GM12875 (cell line): ENCODE data around the gene TCF19.

Experiments used
- H3K4me3 ChIP-seq: one replicate; pipeline ENCODE4 v1.5.1; 2011; ENCODE audit warnings: low read depth, low read length, control low read depth
- TF ChIP-seq, protein P1 (sequence below): IDR thresholded peaks from 2 replicates; pipeline ENCODE4 v1.5.1; 2011; ENCODE audit warnings: low read depth, mild to moderate bottlenecking, control low read depth, inconsistent platforms, low read length, moderate library complexity, borderline replicate concordance; ENCODE audit not compliant: insufficient read depth

The TCF19 gene

DNA sequence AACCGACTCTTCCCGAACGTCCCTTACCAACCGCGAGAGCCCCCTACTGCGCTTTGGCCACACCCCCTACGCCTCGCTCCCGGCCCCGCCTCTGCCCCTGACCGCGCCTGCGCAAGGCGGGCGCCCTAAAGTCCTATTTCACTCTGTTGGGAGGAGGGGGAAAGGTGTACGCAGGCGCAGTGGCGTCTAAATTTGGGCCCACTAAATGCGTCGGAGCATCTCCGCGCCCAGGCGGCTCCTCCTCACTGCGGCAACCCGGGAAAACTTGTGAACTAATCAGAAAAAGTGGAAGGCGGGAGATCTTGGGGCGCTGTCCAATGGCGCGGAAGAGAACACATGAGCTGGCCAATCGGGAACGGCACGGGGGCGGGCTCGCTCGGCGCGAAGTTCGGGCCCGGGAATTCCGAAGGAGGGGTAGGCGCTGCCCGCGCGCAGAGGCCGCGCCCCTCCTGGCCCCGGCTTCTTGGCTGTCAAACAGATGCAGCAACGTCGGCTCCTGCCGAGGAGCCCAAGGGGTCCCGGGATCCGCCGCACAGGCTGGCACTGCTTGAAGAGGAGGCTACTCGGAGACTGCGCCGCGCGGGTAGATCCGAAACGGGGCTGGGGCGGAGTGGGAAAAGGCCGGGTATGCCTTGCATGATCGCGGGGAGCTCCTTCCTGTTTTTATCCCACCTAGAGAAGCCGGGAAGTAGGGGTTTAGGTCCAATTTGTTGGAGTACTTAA is at the start of gene TCF19:
TCF19 (plus strand) TSS at position 450 of the 723 bp plus-strand sequence. CDS start 881 bp downstream, outside the sequence.
- H3K4me3 ChIP-seq, result peak within 1 kb of the TSS; percentile 69
- TF ChIP-seq, protein P1, sequence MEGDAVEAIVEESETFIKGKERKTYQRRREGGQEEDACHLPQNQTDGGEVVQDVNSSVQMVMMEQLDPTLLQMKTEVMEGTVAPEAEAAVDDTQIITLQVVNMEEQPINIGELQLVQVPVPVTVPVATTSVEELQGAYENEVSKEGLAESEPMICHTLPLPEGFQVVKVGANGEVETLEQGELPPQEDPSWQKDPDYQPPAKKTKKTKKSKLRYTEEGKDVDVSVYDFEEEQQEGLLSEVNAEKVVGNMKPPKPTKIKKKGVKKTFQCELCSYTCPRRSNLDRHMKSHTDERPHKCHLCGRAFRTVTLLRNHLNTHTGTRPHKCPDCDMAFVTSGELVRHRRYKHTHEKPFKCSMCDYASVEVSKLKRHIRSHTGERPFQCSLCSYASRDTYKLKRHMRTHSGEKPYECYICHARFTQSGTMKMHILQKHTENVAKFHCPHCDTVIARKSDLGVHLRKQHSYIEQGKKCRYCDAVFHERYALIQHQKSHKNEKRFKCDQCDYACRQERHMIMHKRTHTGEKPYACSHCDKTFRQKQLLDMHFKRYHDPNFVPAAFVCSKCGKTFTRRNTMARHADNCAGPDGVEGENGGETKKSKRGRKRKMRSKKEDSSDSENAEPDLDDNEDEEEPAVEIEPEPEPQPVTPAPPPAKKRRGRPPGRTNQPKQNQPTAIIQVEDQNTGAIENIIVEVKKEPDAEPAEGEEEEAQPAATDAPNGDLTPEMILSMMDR, result no peak

DNA sequence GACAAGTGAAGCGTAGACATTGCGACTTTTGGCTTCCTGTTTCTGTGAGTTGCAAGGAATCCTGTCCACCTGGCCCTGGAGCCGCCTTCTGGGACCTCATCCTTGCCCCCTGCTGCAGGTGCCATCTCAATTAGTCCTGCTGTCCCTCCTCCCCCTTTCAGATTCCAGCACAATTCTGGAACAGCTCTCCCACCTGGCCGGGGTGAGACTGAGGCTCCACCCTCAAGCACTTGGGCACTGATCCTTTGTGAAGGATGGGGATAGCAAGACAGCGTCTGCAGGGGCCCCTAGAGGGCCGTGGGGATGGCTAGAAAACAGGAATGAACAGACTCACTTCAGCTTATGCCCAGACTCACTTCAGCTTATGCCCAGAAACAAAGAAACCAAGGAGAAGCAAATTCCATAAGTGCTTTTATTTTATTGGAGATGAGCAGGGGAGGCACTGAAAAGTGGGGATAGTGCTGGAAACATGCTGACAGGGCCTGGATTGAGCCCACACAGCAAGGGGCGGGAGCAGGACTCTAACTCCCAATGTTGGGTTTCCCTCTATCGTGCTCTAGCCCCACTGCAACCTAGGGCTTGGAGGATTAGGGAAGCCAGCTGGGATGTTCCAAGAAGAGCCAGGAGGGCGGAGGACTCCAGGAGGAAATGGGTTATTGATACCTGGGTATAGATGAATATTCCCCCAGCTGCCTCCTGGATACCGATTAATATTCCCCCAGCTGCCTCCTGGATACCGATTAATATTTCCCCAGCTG is 47.4 kb upstream of the TCF19 start:
- TF ChIP-seq, protein P1, result no peak
- no peak overlapping the region for H3K4me3 ChIP-seq

GRCh38 chr6:31111712-31112111 is 46.7 kb upstream of the TCF19 start:
- no peak overlapping the region for H3K4me3 ChIP-seq
- TF ChIP-seq, protein P1, result no peak

DNA sequence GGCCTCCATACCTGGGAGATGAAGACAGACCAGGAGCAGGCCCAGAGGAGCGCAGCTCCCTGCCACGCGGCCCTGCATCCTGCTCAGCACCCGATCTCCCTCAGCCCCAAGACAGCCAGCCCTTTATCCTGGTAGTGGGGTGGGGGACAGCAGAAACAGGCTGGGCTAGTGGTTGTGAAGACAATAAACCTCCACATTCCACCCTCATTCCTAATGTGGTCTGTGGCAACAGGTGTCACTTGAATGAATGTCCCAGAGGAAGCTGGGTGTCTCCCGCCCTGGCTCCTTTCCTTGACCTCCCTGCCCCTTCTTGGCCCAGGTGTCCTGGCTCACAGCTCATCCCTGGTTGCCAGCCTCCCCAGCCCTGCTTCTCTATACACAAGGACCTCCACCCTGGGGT is 45.9 kb upstream of the TCF19 start, which contains the start of gene C6orf15:
C6orf15 (minus strand) TSS at position 98 of the 400 bp plus-strand sequence; CDS start at position 78, 20 bp downstream.
- TF ChIP-seq, protein P1, result no peak
- no peak within 1 kb of the TSS for H3K4me3 ChIP-seq

- no peak overlapping the region for H3K4me3 ChIP-seq
- TF ChIP-seq, protein P1, result no peak
Observed at GRCh38 chr6:31113861-31114540, 44.4 kb upstream of the TCF19 start.

GRCh38 chr6:31114541-31114878 is 43.9 kb upstream of the TCF19 start, which contains the start of gene PSORS1C1:
TSS of gene PSORS1C1 (plus strand) at chr6:31114800. CDS start at chr6:31129633, 14,833 bp downstream.
- H3K4me3 ChIP-seq, result no peak within 1 kb of the TSS
- TF ChIP-seq, protein P1, result no peak
